OCI-LY7 (cell line): Measurements from ENCODE around the gene C1QTNF9.

Source experiments
- CTCF ChIP-seq: fragments of 200-600 bp; sonication (generic); conservative IDR thresholded peaks from 2 replicates; pipeline ENCODE4 v1.5.1; 2014; ENCODE audit warnings: mild to moderate bottlenecking, antibody characterized with exemption, low read length, moderate library complexity, mixed read lengths
- EZH2phosphoT487 ChIP-seq: fragments of 200-600 bp; sonication (generic); IDR thresholded peaks from 2 replicates; pipeline ENCODE4 v1.6.1; 2018; ENCODE audit warnings: low read depth, borderline replicate concordance, mild to moderate bottlenecking, mixed run types, antibody characterized with exemption, low read length, moderate library complexity, mixed read lengths

- TF ChIP-seq CTCF = no peak
- no peak for TF ChIP-seq EZH2phosphoT487
Observed at GRCh38 chr13:24301911-24302310, 7.5 kb upstream of the C1QTNF9 start.
